AG09319 (cell line): ENCODE data around the gene DLK2.

Source experiments
- DNase-seq: peaks from one replicate; pipeline ENCODE4 v3.0.0-alpha.2; 2010; ENCODE audit warnings: low read depth; ENCODE audit errors: extremely low read depth
- TF ChIP-seq, protein P1 (sequence below): IDR thresholded peaks from 2 replicates; pipeline ENCODE4 v1.5.1; 2011; ENCODE audit warnings: low read depth, mild to moderate bottlenecking, inconsistent platforms, low read length, moderate library complexity

DLK2 gene

DNA sequence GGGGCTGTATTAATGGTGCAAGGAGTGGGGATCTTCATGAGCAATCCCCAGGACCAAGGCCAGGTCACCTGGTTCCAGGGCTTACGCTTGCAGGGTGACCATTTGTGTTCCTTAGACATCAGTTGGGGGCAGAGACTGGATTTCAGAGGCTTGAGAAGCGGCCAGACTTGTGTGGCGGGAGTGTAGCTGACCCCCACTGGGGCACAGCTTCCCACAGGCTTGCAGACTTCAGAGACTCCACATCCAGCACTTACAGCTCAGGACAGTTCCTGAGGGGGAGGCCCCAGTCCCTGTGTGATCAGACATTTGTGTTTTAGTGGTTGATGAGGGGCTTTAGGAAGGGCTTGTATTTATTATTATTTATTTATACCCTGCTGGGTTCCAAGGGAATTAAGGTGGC lies 37.3 kb upstream of the DLK2 start:
- TF ChIP-seq, protein P1, sequence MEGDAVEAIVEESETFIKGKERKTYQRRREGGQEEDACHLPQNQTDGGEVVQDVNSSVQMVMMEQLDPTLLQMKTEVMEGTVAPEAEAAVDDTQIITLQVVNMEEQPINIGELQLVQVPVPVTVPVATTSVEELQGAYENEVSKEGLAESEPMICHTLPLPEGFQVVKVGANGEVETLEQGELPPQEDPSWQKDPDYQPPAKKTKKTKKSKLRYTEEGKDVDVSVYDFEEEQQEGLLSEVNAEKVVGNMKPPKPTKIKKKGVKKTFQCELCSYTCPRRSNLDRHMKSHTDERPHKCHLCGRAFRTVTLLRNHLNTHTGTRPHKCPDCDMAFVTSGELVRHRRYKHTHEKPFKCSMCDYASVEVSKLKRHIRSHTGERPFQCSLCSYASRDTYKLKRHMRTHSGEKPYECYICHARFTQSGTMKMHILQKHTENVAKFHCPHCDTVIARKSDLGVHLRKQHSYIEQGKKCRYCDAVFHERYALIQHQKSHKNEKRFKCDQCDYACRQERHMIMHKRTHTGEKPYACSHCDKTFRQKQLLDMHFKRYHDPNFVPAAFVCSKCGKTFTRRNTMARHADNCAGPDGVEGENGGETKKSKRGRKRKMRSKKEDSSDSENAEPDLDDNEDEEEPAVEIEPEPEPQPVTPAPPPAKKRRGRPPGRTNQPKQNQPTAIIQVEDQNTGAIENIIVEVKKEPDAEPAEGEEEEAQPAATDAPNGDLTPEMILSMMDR = no peak
- no peak for DNase-seq

DNA sequence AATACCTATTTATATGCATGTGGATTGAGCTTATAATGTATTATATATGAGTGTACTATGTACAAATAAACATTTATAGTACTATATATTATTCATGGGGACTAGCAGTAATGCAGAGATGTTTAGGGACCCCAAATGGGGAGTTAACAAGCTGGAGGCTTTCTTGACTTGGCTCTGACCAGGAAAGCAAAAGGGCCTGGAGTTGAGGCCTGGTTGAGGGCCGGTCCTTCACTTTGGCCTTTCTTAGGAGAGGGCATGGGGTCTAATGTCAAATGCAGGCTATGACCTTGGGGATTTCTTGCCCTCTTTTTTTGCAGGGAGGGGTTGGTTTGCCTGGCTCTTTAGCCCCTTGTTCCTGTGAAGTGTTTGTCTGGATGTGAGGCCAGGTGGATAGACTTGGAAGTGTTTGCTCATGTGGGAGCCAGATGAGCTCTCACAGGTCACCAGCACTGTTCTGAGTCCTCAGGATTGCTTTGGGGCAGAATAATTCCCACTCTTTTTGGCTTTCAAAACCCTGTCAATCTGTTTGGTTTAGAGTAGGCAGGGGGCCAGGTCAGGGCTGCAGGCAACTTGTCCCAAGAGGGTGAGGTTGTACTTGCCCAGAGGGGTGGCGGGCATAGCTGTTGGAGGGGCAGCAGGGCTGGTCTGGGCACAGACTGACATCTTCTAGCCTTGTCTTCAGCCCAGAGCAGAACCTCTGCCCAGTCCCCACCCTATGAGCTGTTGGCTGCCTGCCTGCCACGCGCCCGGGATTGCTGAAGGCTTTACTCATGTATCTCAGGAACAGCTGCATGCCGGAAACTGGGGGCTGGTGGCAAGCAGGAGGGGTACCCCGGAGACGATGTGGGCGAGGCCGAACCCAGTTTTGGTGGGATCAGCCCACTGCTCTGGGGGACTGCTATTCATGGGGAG lies 36.7 kb upstream of the DLK2 start:
- peak; percentile 49 for DNase-seq
- TF ChIP-seq, protein P1 = no peak

DNA sequence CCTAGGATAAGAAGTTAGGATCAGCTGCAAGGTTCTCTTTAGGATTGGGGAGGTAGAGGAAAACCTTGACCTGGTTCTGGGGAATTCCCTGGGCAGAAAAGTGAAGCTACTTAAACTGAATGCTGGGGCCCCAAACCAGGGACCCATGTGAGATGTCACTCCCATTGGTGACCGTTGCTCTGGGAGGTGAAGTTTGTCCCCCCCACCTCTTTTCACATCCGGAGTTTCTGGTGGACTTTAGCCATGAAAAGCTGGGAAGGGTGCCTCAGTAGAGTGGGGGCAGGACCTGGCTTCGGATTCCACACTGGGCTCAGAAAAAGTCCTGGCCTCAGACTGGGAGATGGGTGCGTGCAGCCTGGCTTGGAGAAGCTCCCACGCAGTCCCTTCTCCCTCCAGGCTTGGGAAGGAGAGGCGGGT lies 35.2 kb upstream of the DLK2 start:
- TF ChIP-seq, protein P1 = no peak
- DNase-seq = no peak

DNA sequence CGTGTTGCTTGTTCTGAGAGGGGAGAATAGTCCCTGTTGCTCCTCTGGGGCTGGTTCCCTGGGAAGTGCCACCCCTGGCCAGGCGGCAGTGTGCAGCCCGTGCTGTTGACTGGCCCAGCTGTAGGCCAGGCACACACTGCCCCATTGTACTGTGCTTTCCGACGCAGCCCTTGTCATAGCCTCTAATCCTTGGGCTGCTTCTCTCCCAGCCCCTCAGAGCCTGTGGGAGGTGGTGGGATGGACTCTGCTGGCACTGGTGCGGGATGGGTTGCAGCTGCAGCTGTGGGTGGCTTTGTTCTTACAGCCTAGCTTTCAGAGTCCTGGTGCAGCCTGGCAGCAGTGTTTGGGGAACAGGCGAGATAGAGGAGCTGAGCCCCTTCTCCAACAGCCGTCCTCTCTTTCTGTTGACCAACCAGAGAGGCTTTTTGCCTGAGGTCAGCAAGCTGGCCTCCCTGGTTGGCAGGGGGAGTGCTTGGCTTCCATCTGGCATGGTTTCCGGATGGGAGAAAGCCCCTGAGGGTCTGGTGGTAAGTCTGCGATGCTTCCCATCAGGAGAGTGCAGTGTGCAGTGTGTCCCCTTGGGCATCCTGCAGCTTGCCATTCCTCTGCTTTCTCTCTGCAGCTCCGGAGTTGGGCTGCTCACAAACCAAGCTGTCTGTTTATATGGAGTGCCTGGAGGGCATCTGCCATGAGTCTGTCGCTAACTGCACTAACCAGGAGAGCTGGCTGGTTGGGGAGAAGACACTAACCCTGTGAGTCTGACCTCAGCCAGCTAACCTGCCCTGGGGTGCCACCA lies 34.1 kb upstream of the DLK2 start:
- TF ChIP-seq, protein P1 = no peak
- no peak for DNase-seq

DNA sequence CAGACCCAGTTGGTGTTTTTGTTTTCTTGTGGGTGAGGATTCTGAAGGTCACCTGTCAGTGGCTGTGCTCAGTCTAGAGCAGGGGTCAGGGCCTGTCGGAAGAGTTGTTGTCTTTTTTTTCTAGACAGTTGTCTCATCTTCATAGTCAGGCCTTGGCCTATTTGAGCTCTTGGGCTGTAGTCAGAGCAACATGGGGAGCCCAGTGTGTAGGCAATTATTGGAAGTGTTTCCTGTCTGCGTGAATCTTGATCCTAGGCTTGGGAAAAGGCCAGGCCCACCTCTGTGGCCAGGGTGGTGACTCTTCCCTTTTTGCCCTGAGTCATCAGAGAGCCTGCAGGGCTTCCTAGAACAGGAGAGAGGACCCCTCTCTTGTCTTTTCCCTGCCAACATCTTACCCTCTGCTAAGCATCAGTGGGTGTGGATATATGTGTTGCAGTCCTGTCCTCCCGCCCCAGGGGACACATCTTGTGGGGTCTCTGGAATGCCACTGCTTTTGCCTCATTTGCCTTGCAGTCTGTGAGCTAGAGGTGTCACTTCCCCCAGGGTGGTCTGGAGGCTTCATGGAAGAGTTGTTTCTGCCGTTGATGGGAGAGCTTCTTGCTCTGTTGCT lies 33.4 kb upstream of the DLK2 start:
- TF ChIP-seq, protein P1 = no peak
- DNase-seq = no peak

DNA sequence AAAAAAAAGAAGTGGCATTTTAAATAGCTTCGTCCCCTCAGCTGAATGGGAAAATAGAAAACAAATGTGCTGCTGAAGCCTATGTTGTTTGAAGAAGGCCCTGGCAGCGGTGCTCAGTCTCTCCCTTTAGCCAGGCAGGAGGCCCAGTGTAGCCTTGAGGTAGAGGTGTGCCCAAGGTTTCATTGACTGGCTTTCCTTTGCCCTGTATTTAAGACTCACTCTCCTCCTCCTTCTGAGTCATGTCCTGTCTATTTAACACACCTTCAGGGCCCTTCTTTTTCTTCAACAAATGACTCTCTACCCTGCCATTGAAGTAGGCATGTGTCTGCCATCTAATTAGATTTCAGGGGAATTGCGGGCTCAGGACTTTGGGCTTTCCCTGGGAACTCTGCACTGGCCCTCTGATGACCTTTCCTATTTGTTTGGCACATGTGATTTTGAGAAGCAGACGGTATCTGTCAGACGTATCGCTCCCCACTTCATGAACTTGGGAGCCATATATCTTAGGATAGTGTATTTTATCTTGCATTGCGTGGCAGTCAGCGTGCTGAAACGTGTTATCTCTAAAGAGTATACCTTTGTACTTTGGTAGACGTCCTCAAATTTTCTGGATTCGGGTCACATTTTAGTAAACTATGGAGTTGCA lies 26.4 kb upstream of the DLK2 start:
- no peak for DNase-seq
- TF ChIP-seq, protein P1 = no peak
